K562 (cell line): ENCODE measurements around the gene DCXR.

Experiments
- CAMTA2 ChIP-seq: fragments of 250-450 bp; sonication (Bioruptor Pico); conservative IDR thresholded peaks from 2 replicates; pipeline ENCODE4 v1.5.1; 2022
- CCAR2 ChIP-seq: fragments of 200-400 bp; formaldehyde crosslinking; IDR thresholded peaks from 2 replicates; pipeline ENCODE4 v1.6.1; 2017; ENCODE audit warnings: mild to moderate bottlenecking, low read depth, low read length
- FOXK2 ChIP-seq, 2 experiments: fragments of 450-650 bp; IDR thresholded peaks in 1 of 2; conservative IDR thresholded peaks in 1 of 2; 2 replicates each; pipeline ENCODE4 v1.6.1; 2016; ENCODE audit warnings: low read depth in 2 of 2, mild to moderate bottlenecking in 1 of 2
- NCOA2 ChIP-seq, 2 experiments: fragments of 450-650 bp; IDR thresholded peaks; 2 replicates each; pipeline ENCODE4 v1.6.1; 2018; ENCODE audit warnings: mild to moderate bottlenecking in 2 of 2, moderate library complexity in 1 of 2; ENCODE audit not compliant: partially characterized antibody in 2 of 2
- NFE2L1 ChIP-seq: fragments of 450-650 bp; IDR thresholded peaks from 2 replicates; pipeline ENCODE4 v1.6.1; 2016; ENCODE audit warnings: missing genetic modification characterization, low read depth, mild to moderate bottlenecking, missing compliant biosample characterization, moderate library complexity, borderline replicate concordance
- POLR2A ChIP-seq: fragments of 450-650 bp; conservative IDR thresholded peaks from 2 replicates; pipeline ENCODE4 v1.6.1; 2016
- TF ChIP-seq, protein P1 (sequence below), 3 experiments: IDR thresholded peaks in 2 of 3; conservative IDR thresholded peaks in 1 of 3; 2 replicates each; pipeline ENCODE4 v1.5.1; 2011 to 2012; ENCODE audit warnings: low read length in 3 of 3, mild to moderate bottlenecking in 3 of 3, control low read depth in 2 of 3, improper control_type of control experiment in 1 of 3, inconsistent platforms in 1 of 3, low read depth in 1 of 3, mixed read lengths in 1 of 3, moderate library complexity in 1 of 3; ENCODE audit not compliant: insufficient read depth in 2 of 3
- TF ChIP-seq, protein P2 (sequence below), 2 experiments: fragments of 450-650 bp; IDR thresholded peaks; 2 replicates each; pipeline ENCODE4 v1.6.1; 2016; ENCODE audit warnings: mild to moderate bottlenecking in 2 of 2, borderline replicate concordance in 1 of 2, low read depth in 1 of 2, moderate library complexity in 1 of 2

DNA sequence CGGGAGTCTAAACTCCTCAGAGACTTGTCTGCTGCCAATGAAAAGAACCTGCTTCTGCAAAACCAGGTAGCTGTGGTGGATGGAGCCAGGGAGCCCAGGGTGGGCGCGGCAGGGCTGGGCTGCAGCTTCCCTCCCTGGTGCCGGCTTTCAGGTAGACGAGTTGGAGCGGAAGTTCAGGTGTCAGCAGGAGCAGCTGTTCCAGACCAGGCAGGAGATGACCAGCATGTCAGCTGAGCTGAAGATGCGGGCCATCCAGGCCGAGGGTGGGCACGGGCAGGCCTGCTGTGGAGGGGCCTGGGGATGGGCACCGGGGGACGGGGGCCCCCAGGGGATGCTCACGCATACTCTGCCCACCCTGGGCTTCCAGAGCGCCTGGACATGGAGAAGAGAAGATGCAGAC lies 9.3 kb downstream of the DCXR start:
- TF ChIP-seq NCOA2 (IDR thresholded peaks at IDR 0.05; ENCODE audit: partially characterized antibody in 2 of 2) = no peak
- TF ChIP-seq CAMTA2 (CRISPR knock-in tag) = no peak
- TF ChIP-seq FOXK2 (conservative IDR thresholded peaks at IDR 0.05 in 1 of 2, IDR thresholded peaks at IDR 0.05 in 1 of 2; ENCODE audit: low read depth in 2 of 2) = no peak
- TF ChIP-seq CCAR2 = no peak
- TF ChIP-seq, protein P1, sequence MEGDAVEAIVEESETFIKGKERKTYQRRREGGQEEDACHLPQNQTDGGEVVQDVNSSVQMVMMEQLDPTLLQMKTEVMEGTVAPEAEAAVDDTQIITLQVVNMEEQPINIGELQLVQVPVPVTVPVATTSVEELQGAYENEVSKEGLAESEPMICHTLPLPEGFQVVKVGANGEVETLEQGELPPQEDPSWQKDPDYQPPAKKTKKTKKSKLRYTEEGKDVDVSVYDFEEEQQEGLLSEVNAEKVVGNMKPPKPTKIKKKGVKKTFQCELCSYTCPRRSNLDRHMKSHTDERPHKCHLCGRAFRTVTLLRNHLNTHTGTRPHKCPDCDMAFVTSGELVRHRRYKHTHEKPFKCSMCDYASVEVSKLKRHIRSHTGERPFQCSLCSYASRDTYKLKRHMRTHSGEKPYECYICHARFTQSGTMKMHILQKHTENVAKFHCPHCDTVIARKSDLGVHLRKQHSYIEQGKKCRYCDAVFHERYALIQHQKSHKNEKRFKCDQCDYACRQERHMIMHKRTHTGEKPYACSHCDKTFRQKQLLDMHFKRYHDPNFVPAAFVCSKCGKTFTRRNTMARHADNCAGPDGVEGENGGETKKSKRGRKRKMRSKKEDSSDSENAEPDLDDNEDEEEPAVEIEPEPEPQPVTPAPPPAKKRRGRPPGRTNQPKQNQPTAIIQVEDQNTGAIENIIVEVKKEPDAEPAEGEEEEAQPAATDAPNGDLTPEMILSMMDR (IDR thresholded peaks at IDR 0.05 in 2 of 3, conservative IDR thresholded peaks at IDR 0.05 in 1 of 3; ENCODE audit: insufficient read depth in 2 of 3, low read depth in 1 of 3, low read length in 3 of 3) = no peak
- TF ChIP-seq NFE2L1 (tag) = no peak
- TF ChIP-seq, protein P2, sequence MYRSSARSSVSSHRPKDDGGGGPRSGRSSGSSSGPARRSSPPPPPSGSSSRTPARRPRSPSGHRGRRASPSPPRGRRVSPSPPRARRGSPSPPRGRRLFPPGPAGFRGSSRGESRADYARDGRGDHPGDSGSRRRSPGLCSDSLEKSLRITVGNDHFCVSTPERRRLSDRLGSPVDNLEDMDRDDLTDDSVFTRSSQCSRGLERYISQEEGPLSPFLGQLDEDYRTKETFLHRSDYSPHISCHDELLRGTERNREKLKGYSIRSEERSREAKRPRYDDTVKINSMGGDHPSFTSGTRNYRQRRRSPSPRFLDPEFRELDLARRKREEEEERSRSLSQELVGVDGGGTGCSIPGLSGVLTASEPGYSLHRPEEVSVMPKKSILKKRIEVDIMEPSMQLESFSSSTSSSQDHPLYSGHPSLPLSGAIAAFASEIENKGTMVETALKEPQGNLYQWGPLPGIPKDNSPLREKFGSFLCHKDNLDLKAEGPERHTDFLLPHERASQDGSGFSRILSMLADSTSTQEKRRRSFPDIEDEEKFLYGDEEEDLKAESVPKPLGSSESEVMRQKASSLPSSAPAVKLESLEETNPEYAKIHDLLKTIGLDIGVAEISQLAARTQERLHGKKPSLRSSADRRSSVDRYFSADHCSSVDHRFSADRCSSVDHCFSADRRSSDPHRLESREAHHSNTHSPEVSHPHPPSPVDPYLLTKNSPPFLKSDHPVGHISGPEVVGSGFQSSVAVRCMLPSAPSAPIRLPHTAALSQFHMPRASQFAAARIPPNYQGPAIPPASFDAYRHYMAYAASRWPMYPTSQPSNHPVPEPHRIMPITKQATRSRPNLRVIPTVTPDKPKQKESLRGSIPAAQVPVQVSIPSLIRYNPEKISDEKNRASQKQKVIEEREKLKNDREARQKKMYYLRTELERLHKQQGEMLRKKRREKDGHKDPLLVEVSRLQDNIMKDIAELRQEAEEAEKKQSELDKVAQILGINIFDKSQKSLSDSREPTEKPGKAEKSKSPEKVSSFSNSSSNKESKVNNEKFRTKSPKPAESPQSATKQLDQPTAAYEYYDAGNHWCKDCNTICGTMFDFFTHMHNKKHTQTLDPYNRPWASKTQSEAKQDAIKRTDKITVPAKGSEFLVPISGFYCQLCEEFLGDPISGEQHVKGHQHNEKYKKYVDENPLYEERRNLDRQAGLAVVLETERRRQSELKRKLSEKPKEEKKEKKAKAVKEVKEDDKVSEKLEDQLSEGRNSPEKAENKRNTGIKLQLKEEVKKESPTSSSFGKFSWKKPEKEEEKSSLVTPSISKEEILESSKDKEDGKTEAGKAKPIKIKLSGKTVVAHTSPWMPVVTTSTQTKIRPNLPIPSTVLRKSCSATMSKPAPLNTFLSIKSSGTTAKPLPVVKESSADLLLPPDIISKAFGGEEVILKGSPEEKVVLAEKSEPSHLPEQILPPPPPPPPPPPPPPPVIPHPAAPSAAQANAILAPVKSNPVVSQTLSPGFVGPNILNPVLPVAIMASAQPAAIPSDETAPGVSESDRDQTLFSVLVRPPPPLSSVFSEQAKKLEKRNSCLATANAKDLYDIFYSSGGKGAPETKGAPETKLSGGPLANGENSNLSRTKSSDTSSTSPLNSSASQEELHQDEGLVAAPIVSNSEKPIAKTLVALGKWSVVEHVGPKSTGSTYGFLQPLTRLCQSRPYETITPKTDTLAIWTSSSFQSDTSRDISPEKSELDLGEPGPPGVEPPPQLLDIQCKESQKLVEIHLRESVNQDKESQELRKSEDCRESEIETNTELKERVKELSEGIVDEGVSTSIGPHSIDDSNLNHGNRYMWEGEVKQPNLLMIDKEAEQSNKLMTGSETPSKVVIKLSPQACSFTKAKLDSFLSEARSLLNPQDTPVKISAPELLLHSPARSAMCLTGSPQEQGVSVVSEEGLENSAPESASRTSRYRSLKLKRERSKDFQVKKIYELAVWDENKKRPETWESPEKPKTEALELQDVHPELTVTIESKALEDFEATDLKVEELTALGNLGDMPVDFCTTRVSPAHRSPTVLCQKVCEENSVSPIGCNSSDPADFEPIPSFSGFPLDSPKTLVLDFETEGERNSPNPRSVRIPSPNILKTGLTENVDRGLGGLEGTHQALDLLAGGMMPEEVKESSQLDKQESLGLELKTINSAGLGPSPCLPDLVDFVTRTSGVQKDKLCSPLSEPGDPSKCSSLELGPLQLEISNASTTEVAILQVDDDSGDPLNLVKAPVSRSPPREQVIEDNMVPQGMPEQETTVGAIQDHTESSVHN (IDR thresholded peaks at IDR 0.05; ENCODE audit: borderline replicate concordance in 1 of 2, low read depth in 1 of 2) = no peak
- no peak for TF ChIP-seq POLR2A
